Ishikawa (cell line): ENCODE measurements around the gene IL17C.

Source experiments
- CEBPB ChIP-seq: IDR thresholded peaks from 2 replicates; pipeline ENCODE4 v1.6.1; 2012
- CREB1 ChIP-seq: IDR thresholded peaks from 2 replicates; pipeline ENCODE4 v1.6.1; 2012; ENCODE audit warnings: low read depth
- EGR1 ChIP-seq: IDR thresholded peaks from 2 replicates; pipeline ENCODE4 v1.6.1; 2012
- EP300 ChIP-seq: IDR thresholded peaks from 2 replicates; pipeline ENCODE4 v1.6.1; 2012; ENCODE audit warnings: borderline replicate concordance
- FOXM1 ChIP-seq: IDR thresholded peaks from 2 replicates; pipeline ENCODE4 v1.6.1; 2012; ENCODE audit warnings: low read depth, borderline replicate concordance
- MAX ChIP-seq: IDR thresholded peaks from 2 replicates; pipeline ENCODE4 v1.6.1; 2012
- NFIC ChIP-seq: IDR thresholded peaks from 2 replicates; pipeline ENCODE4 v1.6.1; 2012
- RAD21 ChIP-seq: IDR thresholded peaks from 2 replicates; pipeline ENCODE4 v1.6.1; 2012; ENCODE audit warnings: low read depth
- REST ChIP-seq: IDR thresholded peaks from 2 replicates; pipeline ENCODE4 v1.6.1; 2012; ENCODE audit warnings: low read depth, mild to moderate bottlenecking
- TAF1 ChIP-seq: IDR thresholded peaks from 2 replicates; pipeline ENCODE4 v1.6.1; 2012; ENCODE audit warnings: low read depth, mild to moderate bottlenecking
- TCF12 ChIP-seq: IDR thresholded peaks from 2 replicates; pipeline ENCODE4 v1.6.1; 2012; ENCODE audit warnings: low read depth
- TEAD4 ChIP-seq: IDR thresholded peaks from 2 replicates; pipeline ENCODE4 v1.6.1; 2012
- USF1 ChIP-seq: IDR thresholded peaks from 2 replicates; pipeline ENCODE4 v1.6.1; 2012
- YY1 ChIP-seq: IDR thresholded peaks from 2 replicates; pipeline ENCODE4 v1.6.1; 2012; ENCODE audit warnings: low read depth
- ZBTB7A ChIP-seq: IDR thresholded peaks from 2 replicates; pipeline ENCODE4 v1.6.1; 2012; ENCODE audit warnings: low read depth

IL17C gene

GRCh38 chr16:88650749-88651275, 12.4 kb downstream of the IL17C start, which contains the start of gene CYBA:
Gene CYBA (minus strand): TSS chr16:88651053. CDS start chr16:88651013, 40 bp downstream.
- TF ChIP-seq FOXM1 (no peak), USF1 (peak; percentile 44; the same call in 1 of the 2 replicates), MAX (peak; percentile 66), EP300 (no peak), CREB1 (no peak), NFIC (no peak), TCF12 (peak; percentile 12; the same call in 1 of the 2 replicates), CEBPB (no peak), RAD21 (no peak), REST (no peak), ZBTB7A (no peak; the same call in 1 of the 2 replicates), TEAD4 (no peak), YY1 (no peak), EGR1 (no peak), TAF1 (peak; percentile 81)

- peak; percentile 66; the same call in 1 of the 2 replicates for TF ChIP-seq TCF12
- TF ChIP-seq YY1: 0 out of 2 replicates have a peak, but pooled peaks have one; percentile 13
- no peak for TF ChIP-seq FOXM1
- TF ChIP-seq EGR1: no peak; the same call in 1 of the 2 replicates
- TF ChIP-seq EP300: peak; percentile 61; the same call in 1 of the 2 replicates
- 0 out of 2 replicates have a peak, but pooled peaks have one; percentile 5 for TF ChIP-seq CEBPB
- peak; percentile 67; the same call in 1 of the 2 replicates for TF ChIP-seq ZBTB7A
- TF ChIP-seq CREB1: peak; percentile 66
- no peak; the same call in 1 of the 2 replicates for TF ChIP-seq RAD21
- TF ChIP-seq TAF1: no peak
- TF ChIP-seq USF1: 0 out of 2 replicates have a peak, but pooled peaks have one; percentile 6
- no peak for TF ChIP-seq REST
- TF ChIP-seq TEAD4: peak; percentile 38; the same call in 1 of the 2 replicates
- TF ChIP-seq MAX: peak; percentile 72
- peak; percentile 14; the same call in 1 of the 2 replicates for TF ChIP-seq NFIC
Observed at GRCh38 chr16:88651276-88651988, 13.1 kb downstream of the IL17C start.

- TF ChIP-seq CEBPB: no peak
- no peak for TF ChIP-seq RAD21
- TF ChIP-seq REST: no peak
- TF ChIP-seq FOXM1: no peak
- TF ChIP-seq USF1: no peak
- TF ChIP-seq YY1: no peak
- no peak for TF ChIP-seq EP300
- TF ChIP-seq CREB1: no peak
- no peak for TF ChIP-seq MAX
- no peak for TF ChIP-seq TEAD4
Observed at GRCh38 chr16:88651989-88652761, 13.8 kb downstream of the IL17C start.
